PC-3 (cell line): ENCODE data around the gene DLGAP1. TPM values are rescaled to one million over a fixed set of nuclear protein-coding genes. Genes with fewer than 3 reads are reported as not detected.

Experiments
- ATAC-seq: fragments of 200-7000 bp; cut with Tn5 transposase; 2 replicates; pipeline ENCODE4 v1.9.1; 2020; ENCODE audit warnings: mild to moderate bottlenecking, moderate library complexity
- BruUV-seq: library from RNA; stranded (reverse); fragments of 400-500 nt; replicated peaks from 2 replicates; lab custom pipeline; 2021; lab: Mats Ljungman, UMichigan
- CTCF ChIA-PET: fragments of 300-600 bp; sonication (Branson Sonifier 250); formaldehyde crosslinking; loops from one replicate; lab custom pipeline; 2022; ENCODE audit warnings: antibody characterized with exemption; lab: Charles Lee
- POLR2A ChIA-PET: fragments of 300-600 bp; sonication (Branson Sonifier 250); formaldehyde crosslinking; loops from one replicate; lab custom pipeline; 2022; ENCODE audit warnings: antibody characterized with exemption; ENCODE audit not compliant: unreplicated experiment; lab: Charles Lee
- DNase-seq: peaks from one replicate; pipeline ENCODE4 v3.0.0-alpha.2; 2015
- H2AFZ ChIP-seq: fragments of 300-600 bp; sonication (generic); 2 replicates; pipeline ENCODE4 v1.6.0; 2016; ENCODE audit warnings: antibody characterized with exemption, low read length
- H3F3A ChIP-seq: fragments of 300-600 bp; sonication (generic); one replicate; pipeline ENCODE4 v1.6.0; 2017; ENCODE audit warnings: antibody characterized with exemption, low read length, control low read depth, mild to moderate bottlenecking; ENCODE audit not compliant: unreplicated experiment
- H3K27ac ChIP-seq: fragments of 300-600 bp; sonication (generic); 2 replicates; pipeline ENCODE4 v1.5.1; 2016; ENCODE audit warnings: mild to moderate bottlenecking, low read length
- H3K27me3 ChIP-seq: fragments of 300-600 bp; sonication (generic); 2 replicates; pipeline ENCODE4 v1.6.1; 2016; ENCODE audit warnings: low read length, mixed read lengths
- H3K36me3 ChIP-seq: fragments of 300-600 bp; sonication (generic); 2 replicates; pipeline ENCODE4 v1.6.1; 2016; ENCODE audit warnings: low read depth, mixed run types, low read length, mixed read lengths
- H3K4me1 ChIP-seq: fragments of 300-600 bp; sonication (generic); 2 replicates; pipeline ENCODE4 v1.5.1; 2016; ENCODE audit warnings: low read length; ENCODE audit not compliant: insufficient read depth
- H3K4me2 ChIP-seq: fragments of 300-600 bp; sonication (generic); 2 replicates; pipeline ENCODE4 v1.6.0; 2016; ENCODE audit warnings: low read length
- H3K4me3 ChIP-seq: fragments of 300-600 bp; sonication (generic); 2 replicates; pipeline ENCODE4 v1.5.1; 2016; ENCODE audit warnings: mild to moderate bottlenecking, low read length, mixed read lengths
- H3K79me2 ChIP-seq: fragments of 300-600 bp; sonication (generic); 2 replicates; pipeline ENCODE4 v1.6.1; 2017; ENCODE audit warnings: low read length, mixed read lengths
- H3K9ac ChIP-seq: fragments of 300-600 bp; sonication (generic); 2 replicates; pipeline ENCODE4 v1.6.0; 2016; ENCODE audit warnings: mild to moderate bottlenecking, low read length
- H3K9me2 ChIP-seq: fragments of 300-600 bp; sonication (generic); replicated peaks from 2 replicates; pipeline ENCODE4 v1.6.1; 2016; ENCODE audit warnings: mixed run types, low read length, mixed read lengths
- H3K9me3 ChIP-seq: fragments of 300-600 bp; sonication (generic); 2 replicates; pipeline ENCODE4 v1.6.1; 2016; ENCODE audit warnings: low read length, mixed read lengths
- H4K20me1 ChIP-seq: fragments of 300-600 bp; sonication (generic); 2 replicates; pipeline ENCODE4 v1.6.1; 2016; ENCODE audit warnings: low read length, mixed read lengths
- EZH2 ChIP-seq: fragments of 300-600 bp; sonication (generic); IDR thresholded peaks from one replicate; pipeline ENCODE4 v1.6.1; 2017; ENCODE audit warnings: antibody characterized with exemption, mild to moderate bottlenecking, low read length; ENCODE audit not compliant: unreplicated experiment
- EZH2phosphoT487 ChIP-seq: fragments of 300-600 bp; sonication (generic); IDR thresholded peaks from 2 replicates; pipeline ENCODE4 v1.6.1; 2018; ENCODE audit warnings: mild to moderate bottlenecking, antibody characterized with exemption, low read length, borderline replicate concordance
- intact Hi-C: fragments of 100-400 bp; cut with micrococcal nuclease; formaldehyde crosslinking; loops from 2 replicates; pipeline ENCODE4 v1.9.0; 2023
- total RNA-seq: library from RNA; depleted of rRNA; stranded (reverse); fragments of >200 nt; gene quantifications from 2 replicates; pipeline ENCODE4 v1.2.3, GENCODE V29; 2014
- TF ChIP-seq, protein P1 (sequence below): fragments of 300-600 bp; sonication (generic); conservative IDR thresholded peaks from 2 replicates; pipeline ENCODE4 v1.5.1; 2017; ENCODE audit warnings: antibody characterized with exemption, low read depth, mild to moderate bottlenecking, low read length

Gene DLGAP1
- total RNA-seq, 1 experiment from 2014 or later = not detected

DNA sequence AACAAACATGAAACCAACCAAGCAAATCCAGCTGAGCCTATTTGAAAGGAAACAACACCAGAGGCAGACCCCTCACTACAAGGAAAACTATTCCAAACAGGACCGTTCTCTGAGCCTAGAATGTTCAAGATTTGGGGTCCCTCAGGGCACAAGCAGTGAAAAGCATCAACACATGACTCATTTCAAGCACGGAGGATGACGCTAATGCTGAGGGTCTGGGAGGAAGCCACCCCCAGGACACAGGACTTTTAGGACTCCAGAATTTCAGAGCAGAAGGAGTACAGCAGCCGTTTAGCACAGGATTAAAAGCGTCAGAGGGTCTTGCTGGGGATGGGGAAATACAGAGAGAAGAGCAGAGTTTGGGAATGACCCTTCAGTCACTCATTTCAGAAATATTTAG, 168.9 kb downstream of the DLGAP1 start:
- Histone ChIP-seq H3K27ac (no peak overlapping the region), H3K4me2 (no peak overlapping the region), H3K36me3 (no peaks in the 10 kb centered on the region), H3K79me2 (no peaks in the 10 kb centered on the region), H3K9ac (no peak overlapping the region), H3K9me2 (no peaks in the 10 kb centered on the region), H2AFZ (no peak overlapping the region), H3F3A (no peaks in the 10 kb centered on the region), H3K9me3 (peaks cover 10% of the 10 kb centered on the region; the same call in 1 of the 2 replicates), H3K4me1 (no peaks in the 10 kb centered on the region), H3K27me3 (no peaks in the 10 kb centered on the region), H4K20me1 (no peaks in the 10 kb centered on the region), H3K4me3 (no peak overlapping the region)
- DNase-seq (no peak), ATAC-seq (no peak)
- ChIA-PET CTCF (no interaction called here), POLR2A (no interaction called here)
- no TSS peak for BruUV-seq
- intact Hi-C loops = no loop called here
- TF ChIP-seq EZH2 (no peak), EZH2phosphoT487 (no peak)
- TF ChIP-seq, protein P1, sequence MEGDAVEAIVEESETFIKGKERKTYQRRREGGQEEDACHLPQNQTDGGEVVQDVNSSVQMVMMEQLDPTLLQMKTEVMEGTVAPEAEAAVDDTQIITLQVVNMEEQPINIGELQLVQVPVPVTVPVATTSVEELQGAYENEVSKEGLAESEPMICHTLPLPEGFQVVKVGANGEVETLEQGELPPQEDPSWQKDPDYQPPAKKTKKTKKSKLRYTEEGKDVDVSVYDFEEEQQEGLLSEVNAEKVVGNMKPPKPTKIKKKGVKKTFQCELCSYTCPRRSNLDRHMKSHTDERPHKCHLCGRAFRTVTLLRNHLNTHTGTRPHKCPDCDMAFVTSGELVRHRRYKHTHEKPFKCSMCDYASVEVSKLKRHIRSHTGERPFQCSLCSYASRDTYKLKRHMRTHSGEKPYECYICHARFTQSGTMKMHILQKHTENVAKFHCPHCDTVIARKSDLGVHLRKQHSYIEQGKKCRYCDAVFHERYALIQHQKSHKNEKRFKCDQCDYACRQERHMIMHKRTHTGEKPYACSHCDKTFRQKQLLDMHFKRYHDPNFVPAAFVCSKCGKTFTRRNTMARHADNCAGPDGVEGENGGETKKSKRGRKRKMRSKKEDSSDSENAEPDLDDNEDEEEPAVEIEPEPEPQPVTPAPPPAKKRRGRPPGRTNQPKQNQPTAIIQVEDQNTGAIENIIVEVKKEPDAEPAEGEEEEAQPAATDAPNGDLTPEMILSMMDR = no peak

DNA sequence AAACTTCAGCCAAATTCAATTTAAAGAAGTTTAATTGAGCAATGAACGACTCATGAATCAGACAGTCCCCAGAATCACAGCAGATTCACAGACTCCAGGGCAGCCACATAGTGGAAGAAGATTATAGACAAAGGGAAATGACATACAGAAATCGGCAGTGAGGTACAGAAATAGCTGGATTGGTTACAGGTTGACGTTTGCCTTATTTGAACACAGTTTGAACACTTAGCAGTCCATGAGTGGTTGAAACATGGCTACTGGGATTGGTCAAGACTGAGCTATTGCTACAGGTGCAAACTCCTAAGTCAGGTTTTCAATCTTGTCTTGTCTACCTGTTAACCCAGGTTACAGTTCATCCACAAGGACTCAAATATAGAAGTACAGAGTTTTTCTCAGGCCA, 169.6 kb downstream of the DLGAP1 start:
- Histone ChIP-seq H3K4me1 (no peaks in the 10 kb centered on the region), H3K79me2 (no peaks in the 10 kb centered on the region), H3K9me3 (peaks cover 10% of the 10 kb centered on the region; the same call in 1 of the 2 replicates), H3K27me3 (no peaks in the 10 kb centered on the region), H3K4me2 (no peak overlapping the region), H3K27ac (no peak overlapping the region), H3K36me3 (no peaks in the 10 kb centered on the region), H3K9me2 (no peaks in the 10 kb centered on the region), H2AFZ (no peak overlapping the region), H3K4me3 (no peak overlapping the region), H4K20me1 (no peaks in the 10 kb centered on the region), H3F3A (no peaks in the 10 kb centered on the region), H3K9ac (no peak overlapping the region)
- POLR2A ChIA-PET = no interaction called here
- CTCF ChIA-PET = no interaction called here
- TF ChIP-seq EZH2 (no peak), EZH2phosphoT487 (no peak)
- TF ChIP-seq, protein P1 = no peak
- DNase-seq (no peak), ATAC-seq (no peak)
- BruUV-seq = no TSS peak
- intact Hi-C loops = no loop called here

DNA sequence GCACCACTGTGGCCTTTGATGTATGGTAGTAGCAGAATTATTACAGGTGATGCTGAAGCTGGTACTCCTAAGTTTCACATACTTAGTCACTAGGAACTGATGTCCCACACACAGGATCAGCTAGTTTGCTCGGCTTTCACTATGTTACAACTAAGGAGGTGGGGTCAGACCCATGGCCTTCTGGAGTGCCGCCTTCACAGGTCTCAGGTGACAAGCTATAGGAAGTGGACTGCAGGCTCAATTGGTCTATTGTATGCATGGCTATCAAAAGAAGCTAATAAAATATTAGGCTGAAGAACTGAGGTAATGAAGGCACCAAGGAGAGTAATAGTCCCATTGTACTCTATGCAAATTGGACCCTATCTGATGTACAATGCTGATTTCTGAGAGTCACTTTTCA, 170.6 kb downstream of the DLGAP1 start:
- DNase-seq = no peak
- ATAC-seq = no peak
- Histone ChIP-seq H3K27me3 (no peaks in the 10 kb centered on the region), H3K4me2 (no peak overlapping the region), H3K79me2 (no peaks in the 10 kb centered on the region), H3K4me3 (no peak overlapping the region), H3K27ac (no peak overlapping the region), H3K4me1 (no peaks in the 10 kb centered on the region), H3F3A (no peaks in the 10 kb centered on the region), H3K9me3 (peaks cover 12% of the 10 kb centered on the region; the same call in 1 of the 2 replicates), H3K9ac (no peak overlapping the region), H3K9me2 (no peaks in the 10 kb centered on the region), H4K20me1 (no peaks in the 10 kb centered on the region), H3K36me3 (no peaks in the 10 kb centered on the region), H2AFZ (no peak overlapping the region)
- POLR2A ChIA-PET = no interaction called here
- intact Hi-C loops = no loop called here
- TF ChIP-seq, protein P1 = no peak
- TF ChIP-seq EZH2 (no peak), EZH2phosphoT487 (no peak)
- CTCF ChIA-PET = no interaction called here
- BruUV-seq = no TSS peak
